GM21825 (cell line): ENCODE results near the gene TRIM58.

Experiments
- ATAC-seq: cut with Tn5 transposase; IDR thresholded peaks from one replicate; pipeline ENCODE4 v1.9.1; 2021; ENCODE audit warnings: mild to moderate bottlenecking, moderate library complexity; ENCODE audit not compliant: unreplicated experiment

Gene TRIM58, protein sequence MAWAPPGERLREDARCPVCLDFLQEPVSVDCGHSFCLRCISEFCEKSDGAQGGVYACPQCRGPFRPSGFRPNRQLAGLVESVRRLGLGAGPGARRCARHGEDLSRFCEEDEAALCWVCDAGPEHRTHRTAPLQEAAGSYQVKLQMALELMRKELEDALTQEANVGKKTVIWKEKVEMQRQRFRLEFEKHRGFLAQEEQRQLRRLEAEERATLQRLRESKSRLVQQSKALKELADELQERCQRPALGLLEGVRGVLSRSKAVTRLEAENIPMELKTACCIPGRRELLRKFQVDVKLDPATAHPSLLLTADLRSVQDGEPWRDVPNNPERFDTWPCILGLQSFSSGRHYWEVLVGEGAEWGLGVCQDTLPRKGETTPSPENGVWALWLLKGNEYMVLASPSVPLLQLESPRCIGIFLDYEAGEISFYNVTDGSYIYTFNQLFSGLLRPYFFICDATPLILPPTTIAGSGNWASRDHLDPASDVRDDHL

DNA sequence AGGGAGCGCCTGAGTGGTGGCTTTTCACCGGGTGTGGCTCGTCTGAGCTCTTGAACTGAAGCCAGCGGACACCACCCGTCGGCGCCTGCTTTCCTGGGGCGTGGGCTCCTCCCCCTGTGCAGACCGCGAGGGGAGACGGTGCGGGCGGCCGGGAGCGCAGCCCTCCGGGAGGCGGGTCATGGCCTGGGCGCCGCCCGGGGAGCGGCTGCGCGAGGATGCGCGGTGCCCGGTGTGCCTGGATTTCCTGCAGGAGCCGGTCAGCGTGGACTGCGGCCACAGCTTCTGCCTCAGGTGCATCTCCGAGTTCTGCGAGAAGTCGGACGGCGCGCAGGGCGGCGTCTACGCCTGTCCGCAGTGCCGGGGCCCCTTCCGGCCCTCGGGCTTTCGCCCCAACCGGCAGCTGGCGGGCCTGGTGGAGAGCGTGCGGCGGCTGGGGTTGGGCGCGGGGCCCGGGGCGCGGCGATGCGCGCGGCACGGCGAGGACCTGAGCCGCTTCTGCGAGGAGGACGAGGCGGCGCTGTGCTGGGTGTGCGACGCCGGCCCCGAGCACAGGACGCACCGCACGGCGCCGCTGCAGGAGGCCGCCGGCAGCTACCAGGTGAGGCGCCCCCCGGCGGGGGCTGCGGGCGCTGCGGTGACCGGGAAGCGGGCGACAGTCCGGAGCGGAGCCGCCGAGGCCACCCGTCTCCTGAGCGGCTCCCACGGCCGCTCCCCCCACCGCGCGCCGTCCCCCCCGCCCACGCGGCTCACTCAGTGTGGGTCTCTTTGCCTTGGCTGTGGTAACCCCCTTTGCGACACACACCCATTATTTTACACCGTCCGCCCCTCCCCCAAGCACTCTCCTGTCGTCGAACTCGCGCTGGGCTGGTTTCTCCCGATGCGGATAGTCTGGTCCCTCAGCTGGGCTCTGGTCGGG, at the start of gene TRIM58:
Gene TRIM58, plus strand, starts transcription at position 119 of the 916 bp plus-strand sequence. Its CDS starts 60 bp downstream, at position 179.
- ATAC-seq, result peak; percentile 56

DNA sequence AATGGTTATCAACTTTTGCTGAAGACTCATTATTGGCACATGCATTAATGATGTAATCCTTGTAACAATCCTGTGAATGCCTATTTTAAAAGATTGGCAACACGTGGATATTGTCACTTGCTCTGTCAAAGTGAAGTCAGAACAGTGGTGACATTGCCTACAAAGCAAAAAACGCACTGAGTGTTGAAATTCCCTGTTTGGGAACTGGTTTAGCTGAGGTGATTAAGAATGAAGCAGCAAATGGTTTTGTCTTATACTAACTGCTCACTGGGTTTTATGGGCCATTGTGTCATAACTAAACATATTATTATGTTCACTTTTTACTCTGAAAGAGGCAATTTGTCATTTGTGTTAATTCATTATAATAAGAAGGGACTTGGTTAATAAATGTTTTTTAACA, 44.4 kb upstream of the TRIM58 start:
- ATAC-seq, result no peak

DNA sequence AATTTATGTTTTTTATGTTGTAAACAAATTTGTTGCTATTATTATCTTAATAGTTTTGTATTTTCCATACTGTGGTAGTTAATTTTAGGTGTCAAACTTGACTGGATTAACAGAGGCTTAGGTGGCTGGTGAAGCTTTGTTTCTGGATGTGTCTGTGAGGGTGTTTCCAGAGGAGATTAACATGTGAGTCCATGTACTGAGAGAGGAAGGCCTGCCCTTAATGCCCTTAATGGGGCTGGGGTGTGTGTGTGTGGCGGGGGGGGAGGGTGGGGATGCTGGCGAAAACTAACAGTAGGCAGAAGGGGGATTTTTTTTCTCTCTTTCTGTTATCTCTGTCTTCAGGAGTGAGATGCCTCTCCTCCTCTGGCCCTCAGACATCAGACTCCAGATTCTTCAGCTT, 34.9 kb upstream of the TRIM58 start:
- ATAC-seq, result no peak

DNA sequence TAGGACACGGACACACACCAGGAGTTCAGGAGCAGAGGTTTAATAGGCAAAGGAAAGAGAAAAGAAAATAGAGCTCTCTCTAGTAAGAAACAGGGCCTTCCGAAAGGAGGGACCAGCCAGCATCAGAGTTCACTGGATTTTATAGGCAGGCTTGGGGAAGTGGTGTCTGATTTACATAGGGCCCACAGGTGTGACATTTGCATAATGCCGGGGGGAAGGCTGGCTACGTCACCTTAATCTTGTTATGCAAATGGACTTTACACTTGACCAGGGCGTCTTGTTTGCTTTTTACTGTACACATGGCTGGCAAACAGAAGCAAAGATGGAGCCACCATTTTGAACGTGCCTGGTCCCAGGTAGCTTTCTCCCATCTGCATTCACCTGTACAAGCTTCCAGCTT, 33.0 kb upstream of the TRIM58 start, which contains the start of gene OR14A16:
Gene OR14A16, minus strand, starts transcription at position 97 of the 400 bp plus-strand sequence. CDS start 8,390 bp downstream, outside the sequence.
- ATAC-seq, result no peak

DNA sequence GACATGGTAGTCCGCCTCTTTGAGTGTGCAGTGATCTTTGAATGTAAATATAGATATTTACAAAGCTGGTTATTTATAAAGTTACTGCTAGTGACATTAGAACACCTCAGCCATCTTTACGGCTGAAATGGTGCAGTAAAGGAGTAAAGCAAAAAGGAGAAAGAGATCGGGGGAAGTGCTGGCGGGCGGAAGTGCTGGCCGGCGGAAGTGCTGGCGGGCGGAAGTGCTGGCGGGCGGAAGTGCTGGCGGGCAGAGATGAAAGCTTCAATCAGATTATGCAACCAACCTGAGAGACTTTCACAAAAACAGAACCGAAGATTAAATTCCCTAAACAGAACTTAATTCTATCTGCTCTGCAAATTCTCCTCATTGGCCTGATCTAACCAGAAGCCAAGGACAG, 31.6 kb upstream of the TRIM58 start:
- ATAC-seq, result no peak

DNA sequence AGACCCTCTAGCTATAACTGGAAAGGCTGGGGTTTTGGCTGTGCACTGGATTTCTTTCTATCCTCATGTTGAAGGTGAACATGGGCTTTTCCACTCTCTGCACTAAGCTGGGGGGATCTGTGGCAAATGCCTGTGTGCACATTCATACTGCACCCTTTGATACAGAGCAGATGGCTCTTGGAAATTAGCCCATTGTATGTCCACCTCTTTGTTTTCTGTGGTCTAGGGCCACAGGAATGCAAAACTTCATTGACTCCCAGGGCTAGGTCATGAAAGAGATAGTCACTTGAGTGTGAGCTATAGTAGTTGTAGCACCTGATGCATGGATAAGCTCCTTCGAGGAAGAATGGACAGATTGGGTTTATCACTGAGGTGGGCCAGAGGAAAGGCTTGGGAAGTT, 27.3 kb upstream of the TRIM58 start:
- ATAC-seq, result no peak

DNA sequence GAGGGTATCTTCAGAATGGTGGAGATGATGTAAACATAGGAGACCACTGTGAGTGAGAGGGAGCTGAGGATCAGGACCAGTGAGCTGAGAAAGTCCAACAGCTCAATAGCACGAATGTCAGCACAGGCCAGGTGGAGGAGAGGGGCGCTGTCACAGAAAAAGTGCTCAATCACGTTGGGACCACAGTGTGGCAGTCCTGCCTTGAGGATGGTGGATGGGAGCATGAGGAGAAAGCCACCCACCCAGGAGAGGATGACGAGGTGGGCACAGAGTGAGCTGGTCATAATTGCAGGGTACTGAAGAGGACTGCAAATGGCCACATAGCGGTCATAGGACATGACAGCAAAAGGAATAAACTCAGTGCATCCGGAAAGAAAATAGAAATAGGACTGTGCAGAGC, 23.4 kb upstream of the TRIM58 start:
- ATAC-seq, result no peak

DNA sequence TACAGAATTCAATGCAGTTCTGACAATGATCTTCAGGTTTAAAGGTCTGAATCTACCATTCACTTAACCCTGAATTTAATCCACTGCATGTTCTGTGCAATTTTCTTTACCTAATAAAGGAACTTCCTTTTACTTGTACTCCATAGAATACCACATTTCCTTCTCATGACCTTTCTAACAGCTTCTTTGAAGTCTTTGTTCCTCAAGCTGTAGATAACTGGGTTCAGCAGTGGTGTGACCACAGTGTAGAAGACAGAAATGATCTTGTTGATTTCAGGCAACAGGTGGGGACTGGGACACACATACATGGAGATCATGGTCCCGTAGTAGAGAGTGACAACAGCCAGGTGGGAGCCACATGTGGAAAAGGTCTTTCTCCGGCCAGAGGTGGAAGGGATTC, 16.2 kb upstream of the TRIM58 start:
- no peak for ATAC-seq

DNA sequence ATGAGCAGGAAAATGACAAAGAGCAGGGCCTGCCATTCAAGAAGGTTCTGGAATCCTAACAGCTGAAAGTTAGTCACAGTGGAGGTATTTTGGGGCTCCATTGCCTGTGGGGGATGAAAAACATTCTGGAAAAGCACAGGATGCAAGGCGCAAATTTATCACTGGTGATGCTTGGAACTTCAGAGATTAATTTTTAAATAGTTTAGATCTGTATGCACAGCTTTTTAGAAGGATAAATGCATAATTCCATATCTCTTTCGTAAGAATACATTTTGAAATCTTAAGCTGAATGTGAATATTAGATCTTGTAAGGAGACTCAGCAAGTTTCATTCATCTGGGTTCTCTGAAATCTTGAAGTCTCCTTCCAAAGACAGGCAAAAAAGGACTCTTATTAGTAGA, 15.2 kb upstream of the TRIM58 start, which contains the start of gene OR11L1:
Gene OR11L1, minus strand, starts transcription at position 101 of the 400 bp plus-strand sequence. Its CDS starts 0 bp downstream, at position 101.
- no peak for ATAC-seq

DNA sequence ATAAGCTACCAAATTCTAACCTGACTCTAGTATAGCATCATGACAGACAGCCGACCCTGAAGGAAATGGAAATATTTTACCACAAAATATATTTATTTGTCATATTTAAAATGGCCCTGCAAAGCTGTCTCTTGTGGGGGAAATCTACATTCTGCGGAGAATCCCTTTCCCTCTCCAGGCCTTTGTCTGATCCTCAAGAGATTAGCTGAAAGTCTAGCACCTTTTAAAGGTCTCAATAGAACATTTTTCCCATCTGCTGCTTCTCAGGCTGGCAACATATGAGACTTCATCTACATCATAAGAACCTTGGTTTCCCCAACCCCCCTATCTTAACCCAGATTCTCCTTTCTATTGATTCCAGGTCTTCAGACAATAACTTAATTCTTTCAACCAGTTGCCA, 13.6 kb upstream of the TRIM58 start:
- no peak for ATAC-seq

DNA sequence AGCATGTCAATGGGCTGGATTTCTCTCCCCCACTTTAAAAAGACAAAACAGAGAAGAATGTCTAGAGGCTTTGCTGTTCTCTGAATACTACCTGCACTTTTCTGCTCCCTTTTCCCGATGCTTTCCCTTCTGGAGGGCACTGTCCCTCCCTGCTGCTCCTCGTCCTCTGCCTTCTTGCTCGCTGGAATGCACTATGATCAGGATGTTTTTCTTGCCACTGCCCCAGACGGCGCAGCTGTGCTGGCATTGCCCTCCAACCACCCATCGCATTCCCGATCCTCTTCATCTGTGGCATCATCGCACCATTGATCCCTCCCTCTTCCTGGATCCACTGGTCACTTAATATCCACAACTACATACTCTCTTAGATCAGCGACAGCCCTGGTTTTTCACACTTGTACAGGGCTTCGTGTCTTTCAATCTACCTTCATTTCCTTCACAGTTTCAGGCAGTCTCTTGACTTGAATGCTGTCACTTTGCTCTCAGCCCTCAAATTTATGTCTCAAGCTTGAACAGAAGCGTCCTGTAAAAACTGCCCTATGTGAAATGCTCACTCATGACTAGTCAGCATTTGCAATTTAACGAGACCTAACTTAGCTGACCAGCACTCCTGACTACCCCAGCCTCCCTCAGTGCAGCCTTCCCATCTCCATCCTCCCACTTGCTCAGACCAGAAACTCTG, 11.8 kb upstream of the TRIM58 start:
- ATAC-seq, result no peak

DNA sequence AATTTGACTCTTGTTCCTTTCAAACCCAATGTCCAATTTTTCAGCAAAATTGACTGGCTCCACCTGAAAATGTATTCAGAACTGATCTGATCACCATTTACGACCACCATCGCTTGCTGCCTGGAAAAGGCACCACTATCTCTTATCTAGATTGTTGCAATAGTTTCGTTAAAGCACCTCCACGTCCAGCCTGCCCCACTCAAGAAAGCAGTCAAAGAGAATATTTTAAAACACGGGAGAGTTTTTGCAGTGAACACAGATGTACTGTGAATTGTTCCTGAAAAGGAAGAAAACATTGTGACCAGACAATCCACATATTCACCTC, 11.3 kb upstream of the TRIM58 start:
- no peak for ATAC-seq

DNA sequence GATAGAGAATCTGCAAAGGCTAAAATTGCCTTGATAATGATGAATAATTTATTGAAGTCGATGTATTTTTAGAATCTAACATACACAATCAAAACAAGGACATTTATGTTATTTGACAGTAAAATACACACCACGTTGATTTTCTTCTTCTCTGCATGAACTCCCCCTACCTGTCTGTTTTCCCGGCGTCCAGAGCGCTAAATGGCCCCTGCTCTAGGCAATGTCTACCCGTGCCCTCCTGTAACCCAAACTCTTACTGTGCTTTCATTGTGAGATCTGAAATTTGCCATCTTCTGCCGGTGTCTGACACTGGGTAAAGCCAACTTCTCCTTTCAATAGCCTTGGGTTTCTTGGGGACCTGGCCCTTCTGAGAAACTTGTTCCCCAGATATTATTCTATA, 8.6 kb upstream of the TRIM58 start:
- no peak for ATAC-seq

DNA sequence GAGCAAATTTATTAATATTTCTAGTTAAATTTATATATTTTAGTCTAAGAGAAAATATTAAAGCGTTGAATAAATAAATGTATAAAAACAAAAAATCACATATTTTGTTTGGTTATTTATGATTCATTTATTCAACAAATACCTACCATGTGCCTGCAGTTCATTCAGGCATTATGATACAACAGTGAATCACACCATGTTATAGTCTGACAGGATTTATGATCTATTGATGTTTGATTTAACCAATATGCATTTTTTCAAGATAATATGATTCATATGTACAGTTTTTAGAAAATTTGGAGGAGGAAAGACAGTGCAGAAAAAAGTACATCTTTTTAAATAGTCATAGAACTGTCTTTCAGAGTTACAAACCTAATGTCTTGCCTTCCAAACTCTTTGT, 7.4 kb upstream of the TRIM58 start:
- no peak for ATAC-seq

DNA sequence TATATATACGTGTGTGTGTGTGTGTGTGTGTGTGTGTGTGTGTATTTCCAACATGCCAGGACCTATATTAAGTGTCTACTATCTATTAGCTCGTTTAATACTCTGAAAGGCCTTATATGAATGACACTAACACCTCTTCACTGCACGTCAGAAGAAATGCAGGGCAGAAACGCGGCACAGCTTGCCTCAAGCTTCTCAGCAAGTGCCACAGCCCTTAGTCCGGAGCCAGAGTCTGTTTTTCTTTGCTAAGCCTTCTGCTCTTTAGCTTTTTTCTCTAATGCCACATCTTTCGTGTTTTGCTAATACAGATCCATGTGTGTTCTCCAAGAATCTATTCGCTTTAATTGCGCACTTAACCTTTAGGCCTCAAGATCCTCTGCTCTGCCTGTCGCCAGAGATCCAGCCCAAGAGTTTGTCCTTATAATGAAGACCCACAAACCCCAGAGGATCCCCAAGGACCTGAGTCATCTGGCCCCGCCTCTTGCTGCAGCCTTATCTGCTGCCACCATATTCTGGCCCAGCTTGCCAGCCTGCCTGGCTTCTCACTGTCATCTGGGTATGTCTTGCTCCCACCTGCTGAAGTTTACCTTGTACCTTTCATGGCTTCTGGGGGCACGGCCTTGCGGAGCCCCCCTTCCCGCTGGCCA, 2.0 kb upstream of the TRIM58 start:
- no peak for ATAC-seq

DNA sequence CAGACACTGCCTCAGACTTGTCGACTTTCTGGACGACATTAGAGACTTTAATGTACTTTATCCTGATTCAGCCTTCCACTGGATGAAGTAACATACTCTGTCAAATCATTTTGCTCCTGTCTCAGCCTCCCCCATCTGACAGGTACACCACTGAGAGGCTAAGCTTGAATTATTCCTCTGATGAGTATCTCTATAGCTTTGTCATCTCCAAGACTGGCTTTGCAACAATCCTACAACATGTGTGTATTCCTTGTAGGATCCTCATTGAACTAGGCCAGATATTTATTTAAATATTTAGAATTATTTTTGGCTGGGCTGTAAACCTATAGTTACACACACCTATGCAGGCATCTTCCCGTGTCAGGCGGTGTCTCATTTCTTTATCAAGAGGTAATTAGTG, 1.1 kb upstream of the TRIM58 start:
- ATAC-seq, result no peak

DNA sequence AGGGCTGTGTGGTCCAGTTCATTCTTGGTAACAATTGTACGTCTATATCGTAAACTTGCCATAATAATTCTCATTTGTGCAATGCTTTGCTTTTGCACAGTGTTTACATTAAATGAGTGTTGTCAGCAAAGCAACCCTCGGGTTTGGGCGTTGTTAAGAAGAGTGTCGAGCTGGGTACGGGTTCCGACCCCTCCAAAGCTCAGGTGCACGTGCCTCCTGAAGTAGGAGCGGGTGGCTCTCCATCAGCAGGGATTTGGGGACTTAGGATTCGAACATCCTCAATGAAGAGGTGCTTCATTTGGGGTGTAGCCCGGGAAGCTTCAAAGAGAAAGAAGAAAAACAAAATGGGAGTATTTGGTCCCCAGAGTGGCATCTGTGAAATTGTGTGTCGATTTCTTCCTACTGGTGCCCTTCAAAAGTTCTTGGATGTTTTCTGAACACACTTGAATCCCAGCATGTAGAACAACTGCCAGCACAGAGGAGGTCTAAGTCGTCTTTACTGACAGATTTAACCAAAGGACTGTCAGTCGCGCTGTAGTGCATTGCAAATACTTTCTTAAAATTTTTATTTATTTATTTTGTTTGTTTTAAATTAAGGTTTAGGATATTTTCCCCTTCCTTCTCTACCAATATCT, 1.1 kb downstream of the TRIM58 start:
- ATAC-seq, result no peak

DNA sequence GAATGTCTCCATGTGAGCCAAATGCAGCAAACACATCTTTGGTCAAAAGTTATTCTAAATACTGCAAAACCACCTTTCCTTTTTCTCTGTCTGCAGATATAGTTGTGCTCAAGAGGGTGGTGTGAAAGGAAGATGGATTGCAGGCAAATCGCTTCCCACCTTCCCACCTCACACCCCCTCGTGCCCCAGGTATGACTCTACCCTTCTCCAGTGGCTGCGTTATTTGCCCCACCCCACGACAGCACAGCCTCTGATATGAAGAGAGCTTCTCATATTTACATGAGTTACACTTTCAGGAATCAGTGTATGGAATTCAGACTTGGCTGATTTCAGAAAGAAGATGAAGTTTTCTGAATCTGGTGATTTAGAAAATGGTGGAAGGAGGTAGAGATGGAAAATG, 5.8 kb downstream of the TRIM58 start:
- ATAC-seq, result no peak

DNA sequence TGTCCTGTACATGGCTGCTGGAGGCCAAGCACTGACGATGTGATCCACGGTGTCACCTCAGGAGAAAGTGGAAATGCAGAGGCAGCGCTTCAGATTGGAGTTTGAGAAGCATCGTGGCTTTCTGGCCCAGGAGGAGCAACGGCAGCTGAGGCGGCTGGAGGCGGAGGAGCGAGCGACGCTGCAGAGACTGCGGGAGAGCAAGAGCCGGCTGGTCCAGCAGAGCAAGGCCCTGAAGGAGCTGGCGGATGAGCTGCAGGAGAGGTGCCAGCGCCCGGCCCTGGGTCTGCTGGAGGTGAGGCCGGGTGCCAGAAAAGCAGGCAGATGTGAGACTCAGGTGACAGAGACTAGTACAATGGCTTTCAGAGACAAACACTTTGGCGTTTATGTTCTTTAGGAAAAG, 7.7 kb downstream of the TRIM58 start:
- no peak for ATAC-seq

DNA sequence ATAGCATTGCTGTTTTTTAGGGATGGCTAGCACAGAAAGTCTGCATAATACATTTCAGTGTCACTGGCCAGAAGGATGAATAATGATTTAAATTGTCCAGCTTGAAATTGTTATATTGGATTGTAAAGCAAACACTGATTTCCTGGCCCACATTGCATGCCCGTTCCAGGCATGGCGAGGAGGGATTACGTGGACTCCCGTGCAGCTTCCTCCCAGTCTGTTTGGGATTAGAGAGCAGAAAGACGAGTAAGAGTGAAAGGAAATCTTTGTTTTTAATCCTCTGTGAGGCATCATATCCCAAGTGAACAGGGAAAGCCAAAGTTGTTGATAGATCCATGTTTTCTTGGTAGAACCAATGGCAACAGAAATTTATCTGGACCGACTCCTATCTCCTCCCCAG, 8.4 kb downstream of the TRIM58 start:
- no peak for ATAC-seq
